ENCODE measurements around the gene RFX5.
"Not testable (repeated sequence)": the region's sequence is repeated elsewhere in the genome, so short reads cannot be mapped to it uniquely, and the experiment has no call there.

Gene RFX5

DNA sequence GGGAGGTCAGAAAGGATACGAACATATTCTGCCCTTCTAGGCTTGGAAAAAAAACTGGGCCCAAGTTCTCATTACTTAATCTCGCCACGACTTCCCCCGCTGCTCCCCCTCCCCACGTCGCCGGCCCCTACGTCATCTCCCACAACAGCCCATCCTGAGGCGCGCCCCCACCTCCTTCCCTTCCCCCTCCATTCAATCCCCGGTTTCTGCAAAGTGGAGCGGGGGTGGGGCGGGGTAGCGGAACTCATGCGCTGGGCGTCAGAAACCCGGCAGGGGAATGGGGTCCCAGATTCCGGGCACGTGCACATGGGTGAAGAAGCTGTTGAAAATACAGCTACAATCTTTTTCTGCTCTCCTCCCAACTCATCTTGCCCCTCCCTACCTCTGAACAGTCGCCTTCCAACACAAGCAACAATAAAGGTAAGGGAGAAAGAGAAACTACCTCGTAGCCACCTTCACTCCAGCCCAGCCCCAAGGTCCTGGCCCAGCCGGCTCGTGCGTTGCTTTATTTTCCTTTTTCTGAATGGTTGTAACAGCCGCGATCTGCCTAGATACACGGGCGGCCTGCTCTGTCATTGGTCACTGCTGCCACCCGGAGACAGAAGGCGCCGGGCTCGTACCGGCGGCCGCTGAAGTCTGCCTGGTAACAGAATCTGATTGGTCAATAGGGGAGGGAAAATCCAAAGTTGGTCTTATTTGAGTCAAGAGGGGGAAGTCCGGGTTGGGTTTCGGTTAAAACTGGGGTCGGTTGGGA lies at the start of gene RFX5:
TSS of gene RFX5 (minus strand) at position 484 of the 754 bp plus-strand sequence. CDS start 932 bp downstream, outside the sequence.
- peak; percentile 78 to 83 for DNase-seq (ENCODE audit: low read depth in 2 of 2)

DNA sequence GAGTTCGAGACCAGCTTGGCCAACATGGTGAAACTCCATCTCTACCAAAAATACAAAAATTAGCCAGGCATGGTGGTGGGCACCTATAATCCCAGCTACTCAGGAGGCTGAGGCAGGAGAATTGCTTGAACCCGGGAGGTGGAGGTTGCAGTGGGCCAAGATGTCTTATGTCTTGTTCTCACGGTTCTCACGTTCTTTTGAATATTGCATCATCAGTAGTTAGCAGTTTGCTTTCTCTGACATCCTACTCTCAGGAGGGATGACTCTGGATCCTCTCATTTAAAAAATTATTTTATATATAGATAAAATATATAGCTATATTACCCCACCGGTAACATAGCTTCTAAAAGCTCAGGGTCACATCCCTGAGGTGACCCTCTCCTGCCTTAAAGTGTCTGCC lies 49.2 kb upstream of the RFX5 start:
- not testable (repeated sequence) for DNase-seq (ENCODE audit: low read depth in 2 of 2)

DNA sequence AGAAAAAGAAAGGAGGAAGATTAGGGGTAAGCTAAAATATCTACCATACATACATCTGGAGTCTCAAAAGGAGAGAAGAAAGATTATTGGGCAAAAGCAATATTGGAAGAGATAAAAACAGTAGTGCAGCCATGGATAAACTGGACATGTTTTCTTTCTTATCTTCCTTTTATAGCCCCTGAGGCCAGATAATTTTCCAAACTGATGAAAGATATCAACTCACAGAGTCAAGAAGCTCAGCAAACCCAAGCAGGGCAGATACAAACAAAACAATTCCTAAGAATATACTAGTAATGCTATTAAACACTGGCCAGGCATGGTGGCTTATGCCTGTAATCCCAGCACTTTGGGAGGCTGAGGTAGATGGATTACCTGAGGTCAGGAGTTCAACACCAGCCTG lies 46.5 kb upstream of the RFX5 start:
- no peak for DNase-seq (ENCODE audit: low read depth in 2 of 2)

DNA sequence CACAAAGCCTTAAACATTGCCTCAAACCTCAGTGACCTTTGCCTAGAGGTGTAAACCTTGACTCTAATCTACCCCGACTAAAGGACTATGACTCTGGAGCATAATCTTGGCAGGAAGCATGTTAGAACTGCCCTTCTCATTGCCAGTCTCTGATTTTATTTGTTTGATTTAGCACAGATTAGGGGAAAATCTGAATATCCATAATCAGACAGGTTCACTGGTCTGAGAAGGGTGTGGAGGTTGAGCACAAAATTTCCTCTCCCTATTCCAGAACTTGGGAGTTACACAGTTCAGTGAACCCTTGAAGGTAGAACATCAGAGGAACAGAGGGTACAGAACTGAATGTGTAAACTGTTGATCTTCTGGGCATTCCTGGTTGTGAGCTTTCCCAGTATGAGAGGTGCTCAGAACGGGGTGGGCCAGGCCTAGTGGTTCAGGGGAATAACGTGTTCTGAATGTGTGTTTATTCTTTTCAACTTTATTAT lies 44.1 kb upstream of the RFX5 start:
- DNase-seq (ENCODE audit: low read depth in 2 of 2) = no peak

- DNase-seq (ENCODE audit: low read depth in 2 of 2) = not testable (repeated sequence)
Measured at GRCh38 chr1:151390221-151391078, 43.4 kb upstream of the RFX5 start.

DNA sequence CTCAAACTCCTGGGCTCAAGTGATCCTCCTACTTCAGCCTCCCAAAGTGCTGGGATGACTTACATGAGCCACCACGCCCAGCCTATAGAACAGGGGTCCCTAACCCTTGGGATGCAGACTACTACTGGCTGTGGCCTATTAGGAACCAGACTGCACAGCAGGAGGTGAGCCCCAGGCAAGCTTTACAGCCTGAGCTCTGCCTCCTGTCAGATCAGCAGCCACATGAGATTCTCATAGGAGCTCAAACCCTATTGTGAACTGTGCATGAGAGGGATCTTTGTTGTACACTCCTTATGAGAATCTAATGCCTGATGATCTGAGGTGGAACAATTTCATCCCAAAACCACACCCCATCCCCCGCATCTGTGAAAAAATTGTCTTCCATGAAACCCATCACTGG lies 39.0 kb upstream of the RFX5 start:
- DNase-seq (ENCODE audit: low read depth in 2 of 2) = no peak

DNA sequence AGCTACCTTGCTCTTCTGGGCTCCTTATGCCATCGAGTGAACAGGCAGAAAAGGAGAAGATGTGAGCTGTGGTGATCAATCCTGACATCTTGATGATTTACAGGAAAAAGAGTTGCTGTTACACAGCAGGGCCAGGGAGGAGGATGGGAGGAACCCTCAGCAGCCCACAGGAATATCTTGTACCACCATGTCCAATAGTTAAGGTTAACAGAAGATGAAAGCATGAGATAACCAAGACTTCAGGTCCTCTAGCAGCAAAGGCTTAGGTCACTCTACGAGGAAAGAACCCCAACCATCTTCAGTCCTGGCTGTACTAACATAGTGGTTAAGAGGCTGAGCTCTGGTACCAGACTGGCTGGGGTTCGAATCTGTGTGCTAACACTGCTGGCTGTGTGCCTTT lies 37.5 kb upstream of the RFX5 start:
- DNase-seq (ENCODE audit: low read depth in 2 of 2) = no peak

DNA sequence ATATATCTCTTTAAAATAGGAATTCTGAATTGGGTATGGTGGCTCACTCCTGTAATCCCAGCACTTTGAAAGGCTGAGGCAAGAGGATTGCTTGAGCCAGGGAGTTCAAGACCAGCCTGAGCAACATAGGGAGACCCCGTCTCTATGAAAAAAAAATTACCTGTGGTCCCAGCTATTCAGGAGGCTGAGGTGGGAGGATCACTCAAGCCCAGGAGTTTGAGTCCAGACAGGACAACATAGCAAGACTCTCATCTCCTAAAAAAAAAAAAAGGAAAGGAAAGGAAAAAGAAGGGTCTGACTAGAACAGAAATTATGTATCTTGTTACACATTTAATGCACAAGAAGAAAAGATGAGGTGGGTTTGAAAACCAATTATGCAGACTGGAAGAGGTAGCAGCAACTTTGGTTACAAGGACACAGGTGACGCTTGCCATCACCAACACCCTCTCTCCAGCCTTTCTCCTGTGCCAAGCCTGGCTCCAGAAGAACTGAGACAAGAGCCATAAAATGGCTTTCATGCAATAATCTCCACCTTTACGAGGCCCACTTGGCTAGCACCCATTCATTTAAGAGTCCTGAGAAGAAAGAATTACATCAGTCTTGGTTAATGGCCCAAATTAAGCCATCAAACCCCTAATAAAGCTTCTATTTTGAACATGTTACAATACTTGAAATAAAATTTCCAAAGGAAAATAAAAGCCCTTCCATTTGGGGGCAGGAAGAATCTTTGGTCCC lies 30.3 kb upstream of the RFX5 start:
- DNase-seq (ENCODE audit: low read depth in 2 of 2) = no peak

GRCh38 chr1:151373196-151373595 lies 26.1 kb upstream of the RFX5 start:
- DNase-seq (ENCODE audit: low read depth in 2 of 2) = no peak

DNA sequence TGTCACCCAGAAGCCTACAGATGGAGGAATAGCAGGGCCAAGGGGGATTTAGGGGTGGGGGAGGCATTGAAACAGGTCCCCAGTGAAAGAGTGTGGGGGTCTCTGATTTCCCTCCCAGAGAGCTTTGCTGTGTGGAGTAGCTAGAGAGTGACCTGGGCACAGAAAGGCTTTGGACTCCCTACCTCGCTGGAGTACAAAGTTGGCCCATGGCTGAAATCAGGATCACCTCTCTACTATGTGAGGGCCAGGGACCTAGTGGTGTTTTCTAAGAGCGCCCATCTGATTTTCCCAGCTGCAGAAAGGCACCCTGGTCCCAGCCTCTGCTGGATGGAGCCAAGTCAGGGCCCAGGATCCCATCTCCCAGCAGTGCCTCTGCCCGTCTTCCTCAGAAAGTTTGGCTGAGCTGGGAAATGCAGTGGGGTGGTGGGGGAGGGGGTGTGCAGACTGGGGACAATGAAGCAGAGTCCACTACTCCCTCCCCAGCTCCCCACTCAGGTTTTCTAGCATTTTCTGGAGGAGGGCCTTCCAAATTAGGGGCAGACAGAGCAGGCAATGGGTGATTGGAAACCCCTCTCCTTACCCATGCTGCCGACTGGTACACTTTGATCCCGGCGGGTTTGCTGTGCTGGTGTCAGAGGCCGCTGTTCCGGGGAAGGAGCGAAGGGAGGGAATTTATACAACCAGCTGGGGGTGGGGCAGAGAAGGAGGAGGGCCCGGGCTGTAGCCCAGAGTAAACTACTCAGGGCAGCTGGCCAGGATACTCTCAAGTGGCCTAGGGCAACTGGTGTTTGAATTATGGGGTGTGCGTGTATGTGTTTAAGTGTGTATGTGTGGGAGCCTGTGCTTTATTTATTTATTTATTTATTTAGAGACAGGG lies 25.2 kb upstream of the RFX5 start, which contains the start of gene SELENBP1:
TSS of gene SELENBP1 (minus strand) at position 648 of the 877 bp plus-strand sequence. CDS start at position 584, 64 bp downstream.
- DNase-seq (ENCODE audit: low read depth in 2 of 2) = no peak

- DNase-seq (ENCODE audit: low read depth in 2 of 2) = no peak
Measured at GRCh38 chr1:151371370-151372057, 24.5 kb upstream of the RFX5 start.

GRCh38 chr1:151370211-151370911 lies 23.3 kb upstream of the RFX5 start:
- DNase-seq (ENCODE audit: low read depth in 2 of 2) = no peak

DNA sequence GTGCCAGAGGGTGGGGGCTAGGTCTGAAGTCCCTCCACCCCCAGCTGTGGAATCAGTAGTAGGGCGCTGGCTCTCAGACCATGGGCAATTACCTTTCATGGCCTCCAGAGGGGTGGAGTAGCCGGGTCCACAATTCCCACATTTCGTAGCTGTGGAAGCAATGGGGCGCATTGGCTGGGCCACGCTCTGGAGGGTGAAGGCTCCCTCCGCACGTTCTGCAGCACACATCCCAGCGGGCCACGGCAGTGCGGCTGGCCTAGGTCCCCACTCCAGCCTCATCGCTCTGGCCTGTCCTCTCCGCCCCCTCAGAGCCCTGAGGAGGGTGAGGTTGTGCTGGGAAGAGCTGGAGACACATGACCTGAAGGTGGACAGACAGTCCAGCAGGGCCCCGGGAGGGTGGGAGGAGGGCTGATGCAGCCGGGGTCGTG lies 22.6 kb upstream of the RFX5 start:
- DNase-seq (ENCODE audit: low read depth in 2 of 2) = no peak

DNA sequence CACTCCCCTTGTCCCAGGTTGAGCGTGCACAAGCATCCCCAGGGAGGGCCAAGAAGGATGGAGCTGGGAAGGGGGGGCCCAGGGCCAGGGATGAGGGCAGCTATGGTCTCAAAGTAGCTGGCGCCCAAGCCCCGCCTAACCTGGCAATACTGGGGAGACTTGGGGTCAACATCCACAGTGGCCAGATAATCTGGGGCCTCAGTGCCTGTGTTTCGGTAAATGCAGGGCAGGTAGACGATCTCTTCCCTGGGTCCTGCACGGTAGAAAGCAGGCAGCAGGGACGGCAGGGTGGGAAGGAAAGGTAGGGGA lies 22.2 kb upstream of the RFX5 start:
- DNase-seq (ENCODE audit: low read depth in 2 of 2) = no peak

- no peak for DNase-seq (ENCODE audit: low read depth in 2 of 2)
Measured at GRCh38 chr1:151368393-151369301, 21.6 kb upstream of the RFX5 start.

DNA sequence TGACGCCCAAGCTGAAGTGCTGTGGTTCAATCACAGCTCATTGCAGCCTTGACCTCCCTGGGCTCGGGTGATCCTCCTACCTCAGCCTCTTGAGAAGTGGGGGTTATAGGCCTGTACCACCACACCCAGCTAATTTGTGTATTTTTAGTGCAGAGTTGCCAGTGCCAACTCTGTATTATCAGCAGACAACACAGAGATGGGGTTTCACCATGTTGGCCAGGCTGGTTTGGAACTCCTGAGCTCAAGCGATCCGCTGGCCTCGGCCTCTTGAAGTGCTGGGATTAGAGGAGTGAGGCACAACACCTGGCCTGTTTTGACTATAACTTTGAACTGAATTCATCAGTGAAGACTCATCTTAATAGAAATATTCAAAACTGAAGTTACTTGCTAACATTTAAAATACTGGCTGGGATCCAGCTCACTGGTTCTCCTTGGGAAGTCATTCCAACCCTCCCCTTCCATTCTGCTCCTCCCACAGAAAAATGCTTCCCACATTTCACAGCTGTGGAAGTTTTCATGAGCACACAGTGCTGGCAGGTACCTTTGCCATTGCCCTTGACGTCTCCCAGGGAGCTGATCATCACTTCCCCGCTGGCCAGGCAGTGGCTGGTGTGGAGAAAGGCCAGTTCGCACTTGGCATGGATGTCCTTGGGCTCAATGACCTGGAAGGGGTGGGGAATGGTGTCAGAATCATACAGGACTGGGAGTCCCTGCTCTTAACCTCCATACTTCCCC lies 20.8 kb upstream of the RFX5 start:
- DNase-seq (ENCODE audit: low read depth in 2 of 2) = no peak

DNA sequence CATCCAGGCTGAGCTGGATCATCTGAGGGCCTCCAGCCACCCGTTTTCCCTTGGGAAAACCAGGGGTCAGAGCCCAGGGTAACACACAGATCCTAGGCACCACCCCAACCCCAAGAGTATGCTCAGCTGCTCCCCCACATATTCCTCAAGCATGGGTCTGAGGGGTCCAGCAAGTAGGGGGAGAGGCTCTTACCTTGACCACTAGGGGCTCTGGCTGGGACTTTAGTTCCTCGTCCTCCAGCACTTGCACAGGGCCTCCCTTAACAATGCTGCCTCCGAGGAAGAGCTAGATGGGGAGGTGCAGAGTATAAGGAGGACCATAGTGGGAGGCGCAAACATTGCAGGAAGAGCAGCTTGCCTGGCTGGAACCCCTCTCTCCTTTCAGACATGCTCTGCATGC lies 17.9 kb upstream of the RFX5 start:
- DNase-seq (ENCODE audit: low read depth in 2 of 2) = no peak

All from stimulated activated CD8-positive, alpha-beta memory T cell treated with anti-CD3 and anti-CD28 coated beads, Interleukin-7, amount 100 ng/mL, for 1 hour (primary cell).